Stomach (tissue), 9 donors: Measurements from ENCODE around the gene GAS5. TPM values are rescaled to one million over a fixed set of nuclear protein-coding genes. Genes with fewer than 3 reads are reported as not detected.
A peak's percentile ranks its signal among the peaks of the same experiment; 100 is the strongest.
"Not testable (repeated sequence)": the region's sequence is repeated elsewhere in the genome, so short reads cannot be mapped to it uniquely, and the experiment has no call there.

Experiments
- DNase-seq, 2 donors: peaks; one replicate each; pipeline versions ENCODE4 v3.0.0 to v3.0.0-alpha.2; 2013 to 2019
- H3K27ac ChIP-seq, 5 donors: fragments of 200-600 bp in 4 of 5; sonication (generic) in 4 of 5; one replicate each; pipeline ENCODE4 v1.5.1; 2013 to 2019; ENCODE audit warnings: mild to moderate bottlenecking in 1 of 5, moderate library complexity in 1 of 5
- H3K27me3 ChIP-seq, 3 donors: fragments of 200-600 bp; sonication (generic); one replicate each; pipeline ENCODE4 v1.5.1; 2017 to 2019; ENCODE audit warnings: mixed run types in 1 of 3
- H3K36me3 ChIP-seq, 4 donors: fragments of 200-600 bp; sonication (generic); 1 replicate in 3 of 4; 2 replicates in 1 of 4; pipeline ENCODE4 v1.5.1; 2016 to 2019
- H3K4me1 ChIP-seq, 4 donors: fragments of 200-600 bp; sonication (generic); one replicate each; pipeline ENCODE4 v1.5.1; 2016 to 2019
- H3K4me3 ChIP-seq, 4 donors: fragments of 200-600 bp; sonication (generic) in 3 of 4; one replicate each; pipeline ENCODE4 v1.5.1; 2016 to 2019; ENCODE audit warnings: mild to moderate bottlenecking in 1 of 4
- H3K9me3 ChIP-seq, 4 donors: fragments of 200-600 bp; sonication (generic); one replicate each; pipeline ENCODE4 v1.5.1; 2016 to 2019
- EP300 ChIP-seq: sonication (generic); formaldehyde crosslinking; IDR thresholded peaks from one replicate; pipeline ENCODE4 v1.6.1; 2017; ENCODE audit warnings: antibody characterized with exemption
- POLR2A ChIP-seq, 4 donors: fragments of 450-650 bp; IDR thresholded peaks; one replicate each; pipeline ENCODE4 v1.6.1; 2016; ENCODE audit warnings: antibody characterized with exemption in 4 of 4, control low read depth in 2 of 4, mild to moderate bottlenecking in 1 of 4, moderate library complexity in 1 of 4
- POLR2AphosphoS5 ChIP-seq, 3 donors: sonication (generic); formaldehyde crosslinking; IDR thresholded peaks; one replicate each; pipeline ENCODE4 v1.6.1; 2016; ENCODE audit warnings: antibody characterized with exemption in 3 of 3
- WGBS, 5 donors: extraction: QIAGEN DNeasy Blood & Tissue Kit in 3 of 5; methylation state at CpG; one replicate each; pipeline versions ENCODE4 v1.1.5 to v1.1.7; 2013 to 2018; 5-methylcytosine and 5-hydroxymethylcytosine counted together
- intact Hi-C: fragments of 100-400 bp; cut with DNase I; formaldehyde crosslinking; loops from one replicate; pipeline ENCODE4 v1.15.1; 2023; ENCODE audit warnings: low total_unique reads
- polyA plus RNA-seq, 3 donors: library from polyadenylated mRNA; stranded (reverse); fragments of 200-250 nt; gene quantifications; one replicate each; pipeline ENCODE4 v1.2.3, GENCODE V29; 2013
- total RNA-seq, 5 donors: library from RNA; depleted of rRNA; stranded (reverse); fragments of >200 nt; gene quantifications; one replicate each; pipeline versions ENCODE4 v1.1.0 to v1.2.3, GENCODE V29; 2014 to 2016
- TF ChIP-seq, protein P1 (sequence below), 7 experiments: fragments of 450-650 bp in 4 of 7; fragments of 200-600 bp in 3 of 7; sonication (generic) in 3 of 7; IDR thresholded peaks; one replicate each; pipeline ENCODE4 v1.5.1; 2016 to 2019; ENCODE audit warnings: antibody characterized with exemption in 7 of 7, control low read depth in 2 of 7, mild to moderate bottlenecking in 1 of 7
- donor health status: healthy with polysubstance abuse.
- donor health status: Bipolar disorder and iron deficiency.
- donor health status: healthy.

The GAS5 gene
- total and polyA plus RNA-seq, 8 donors = 256 to 1,014 (median 431) TPM

DNA sequence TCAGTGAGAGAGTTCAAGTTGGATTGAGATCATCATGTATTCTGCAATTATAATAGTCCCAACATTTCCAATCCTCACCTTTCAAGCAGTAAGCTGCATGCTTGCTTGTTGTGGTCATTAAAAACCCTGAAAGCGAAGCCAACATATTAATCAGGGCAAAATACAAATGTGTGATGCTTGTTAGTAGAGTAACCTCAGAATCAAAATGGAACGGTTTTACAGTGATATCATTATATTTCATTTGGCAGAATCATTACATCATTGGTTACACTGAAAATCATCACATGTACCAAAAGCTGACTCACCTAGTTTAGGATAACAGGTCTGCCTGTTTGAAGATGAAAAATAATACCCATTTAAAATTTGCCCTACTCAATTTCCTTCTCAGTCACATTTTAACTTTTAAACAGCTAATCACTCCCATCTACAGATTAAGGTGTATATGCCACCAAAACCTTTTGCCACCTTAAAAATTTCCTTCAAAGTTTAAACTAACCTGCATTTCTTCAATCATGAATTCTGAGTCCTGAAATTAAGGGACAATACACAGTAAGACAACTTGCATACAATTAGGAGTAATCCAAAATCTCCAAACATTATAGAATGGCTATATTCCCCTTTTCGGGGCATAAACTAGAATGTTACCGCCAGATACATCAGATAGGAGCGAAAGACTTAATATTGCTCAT is 3.5 kb downstream of the GAS5 start:
- 71 to 78% (median 76%) methylated on average over 5 of the region's 5 CpGs for WGBS, 5 donors
- Histone ChIP-seq H3K9me3 (no peaks in the 10 kb centered on the region), H3K27ac (peak overlapping the region in 4 of 5 donors; percentile 6 to 95 (median 26)), H3K36me3 (peaks cover 40 to 76% (median 70%) of the 10 kb centered on the region in 4 donors), H3K27me3 (no peaks in the 10 kb centered on the region), H3K4me1 (peaks cover 20 to 47% (median 29%) of the 10 kb centered on the region in 4 donors), H3K4me3 (peak overlapping the region in 2 of 4 donors; percentile 61)
- TF ChIP-seq POLR2AphosphoS5 (IDR thresholded peaks at IDR 0.05) = no peak
- TF ChIP-seq, protein P1, sequence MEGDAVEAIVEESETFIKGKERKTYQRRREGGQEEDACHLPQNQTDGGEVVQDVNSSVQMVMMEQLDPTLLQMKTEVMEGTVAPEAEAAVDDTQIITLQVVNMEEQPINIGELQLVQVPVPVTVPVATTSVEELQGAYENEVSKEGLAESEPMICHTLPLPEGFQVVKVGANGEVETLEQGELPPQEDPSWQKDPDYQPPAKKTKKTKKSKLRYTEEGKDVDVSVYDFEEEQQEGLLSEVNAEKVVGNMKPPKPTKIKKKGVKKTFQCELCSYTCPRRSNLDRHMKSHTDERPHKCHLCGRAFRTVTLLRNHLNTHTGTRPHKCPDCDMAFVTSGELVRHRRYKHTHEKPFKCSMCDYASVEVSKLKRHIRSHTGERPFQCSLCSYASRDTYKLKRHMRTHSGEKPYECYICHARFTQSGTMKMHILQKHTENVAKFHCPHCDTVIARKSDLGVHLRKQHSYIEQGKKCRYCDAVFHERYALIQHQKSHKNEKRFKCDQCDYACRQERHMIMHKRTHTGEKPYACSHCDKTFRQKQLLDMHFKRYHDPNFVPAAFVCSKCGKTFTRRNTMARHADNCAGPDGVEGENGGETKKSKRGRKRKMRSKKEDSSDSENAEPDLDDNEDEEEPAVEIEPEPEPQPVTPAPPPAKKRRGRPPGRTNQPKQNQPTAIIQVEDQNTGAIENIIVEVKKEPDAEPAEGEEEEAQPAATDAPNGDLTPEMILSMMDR (IDR thresholded peaks at IDR 0.05) = no peak
- no peak for TF ChIP-seq POLR2A (IDR thresholded peaks at IDR 0.05)
- no peak for TF ChIP-seq EP300
- intact Hi-C loops = loop anchor here (10.0 kb wide), 1 partner anchor 60 kb away; no protein-coding TSS in a partner anchor
- DNase-seq = no peak

DNA sequence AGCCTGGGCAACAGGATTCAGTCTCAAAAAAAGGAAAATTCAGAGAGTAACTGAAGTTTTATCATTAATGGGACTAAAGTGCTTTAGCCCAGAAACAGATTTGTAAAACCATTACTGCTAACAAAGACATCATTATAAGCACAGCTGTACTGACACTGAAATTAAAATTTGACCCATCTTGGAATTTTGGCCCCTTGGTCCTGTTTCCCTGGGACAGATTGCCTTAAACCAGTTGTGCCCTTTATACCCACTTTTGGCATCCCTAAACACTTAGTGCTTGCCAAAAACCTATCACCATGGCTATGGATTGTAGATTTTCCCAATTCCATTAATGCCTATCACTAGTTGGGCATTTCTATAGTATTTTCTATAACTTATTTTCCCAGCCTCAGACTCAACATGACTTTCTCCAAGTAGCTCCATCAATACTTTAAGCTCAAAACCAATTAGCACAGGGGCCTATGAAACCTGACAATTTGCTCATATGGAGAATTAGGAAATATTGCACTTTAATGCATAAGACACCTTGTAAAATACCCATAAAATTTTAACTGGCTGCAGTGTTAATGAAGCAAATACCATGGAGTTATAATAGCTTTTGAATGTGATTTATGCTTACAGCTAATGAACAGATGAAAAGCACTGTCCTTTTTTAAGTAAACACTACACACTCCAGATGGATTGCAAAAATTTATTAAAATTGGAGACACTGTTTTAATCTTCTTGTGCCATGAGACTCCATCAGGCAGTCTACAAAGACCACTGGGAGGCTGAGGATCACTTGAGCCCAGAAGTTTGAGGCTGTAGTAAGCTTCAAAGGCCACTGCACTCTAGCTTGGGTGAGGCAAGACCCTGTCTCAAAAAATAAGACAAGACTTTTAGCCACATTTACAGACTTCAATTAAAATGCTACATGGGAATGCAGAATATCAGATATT is 4.3 kb downstream of the GAS5 start:
- DNase-seq = no peak

DNA sequence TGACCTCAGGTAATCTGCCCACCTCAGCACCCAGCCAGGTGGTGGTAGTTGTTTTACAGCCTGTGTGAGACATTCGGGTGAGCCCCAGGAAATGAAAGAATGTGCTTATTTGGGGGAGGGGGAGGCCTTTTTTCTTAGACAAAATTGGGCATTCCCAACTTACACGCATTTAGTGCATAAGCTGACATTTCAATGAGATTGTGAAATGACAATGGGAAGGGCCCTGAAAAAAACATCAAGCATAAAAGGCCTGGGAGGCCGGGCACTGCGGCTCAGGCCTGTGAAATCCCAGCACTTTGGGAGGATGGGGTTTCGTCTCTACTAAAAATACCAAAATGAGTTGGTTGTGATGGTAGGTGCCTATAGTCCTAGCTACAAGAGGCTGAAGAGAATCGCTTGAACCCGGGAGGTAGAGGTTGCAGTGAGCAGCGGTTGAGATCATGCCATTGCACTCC is 5.0 kb downstream of the GAS5 start:
- H3K27me3 ChIP-seq = no peaks in the 10 kb centered on the region
- DNase-seq = no peak
- peaks cover 20 to 41% (median 26%) of the 10 kb centered on the region in 4 donors for H3K4me1 ChIP-seq
- H3K27ac ChIP-seq = no peak overlapping the region
- no peaks in the 10 kb centered on the region for H3K9me3 ChIP-seq
- H3K36me3 ChIP-seq = peaks cover 45 to 91% (median 86%) of the 10 kb centered on the region in 4 donors
- intact Hi-C loops = loop anchor here (10.0 kb wide), 1 partner anchor 62 kb away; no protein-coding TSS in a partner anchor
- no peak overlapping the region for H3K4me3 ChIP-seq
- TF ChIP-seq POLR2AphosphoS5 (IDR thresholded peaks at IDR 0.05) (no peak), EP300 (no peak), POLR2A (IDR thresholded peaks at IDR 0.05) (no peak)
- TF ChIP-seq, protein P1 (IDR thresholded peaks at IDR 0.05) = no peak
- 61 to 74% (median 70%) methylated on average over 8 of the region's 8 CpGs for WGBS, 5 donors

More for the DNA sequence above, 4.3 kb downstream of the GAS5 start:
- no peaks in the 10 kb centered on the region for H3K27me3 ChIP-seq
- intact Hi-C loops = loop anchor here (10.0 kb wide), 1 partner anchor 61 kb away; no protein-coding TSS in a partner anchor
- no peaks in the 10 kb centered on the region for H3K9me3 ChIP-seq
- peaks cover 42 to 84% (median 79%) of the 10 kb centered on the region in 4 donors for H3K36me3 ChIP-seq
- H3K4me3 ChIP-seq = no peak overlapping the region
- H3K4me1 ChIP-seq = peaks cover 20 to 41% (median 26%) of the 10 kb centered on the region in 4 donors
- TF ChIP-seq POLR2A (IDR thresholded peaks at IDR 0.05) = no peak
- TF ChIP-seq EP300 = no peak
- no peak for TF ChIP-seq POLR2AphosphoS5 (IDR thresholded peaks at IDR 0.05)
- TF ChIP-seq, protein P1 (IDR thresholded peaks at IDR 0.05) = no peak
- H3K27ac ChIP-seq = peak overlapping the region in 2 of 5 donors; percentile 1 to 41

- H3K27ac ChIP-seq, H3K9me3 ChIP-seq, H3K27me3 ChIP-seq, DNase-seq, H3K4me3 ChIP-seq: not testable (repeated sequence)
- intact Hi-C loops = loop anchor here (10.0 kb wide), 1 partner anchor 63 kb away; no protein-coding TSS in a partner anchor
- WGBS, 5 donors = 78 to 92% (median 81%) methylated on average over 11 to 13 of the region's 13 CpGs
- Histone ChIP-seq H3K36me3 (peaks cover 45 to 97% (median 91%) of the 10 kb centered on the region in 4 donors), H3K4me1 (peaks cover 20 to 41% (median 26%) of the 10 kb centered on the region in 4 donors)
Measured at GRCh38 chr1:173862146-173862768, 5.5 kb downstream of the GAS5 start.
